ENCODE data around the gene NAPEPLD. TPM values are rescaled to one million over a fixed set of nuclear protein-coding genes. Genes with fewer than 3 reads are reported as not detected.

The NAPEPLD gene
- total RNA-seq, 4 donors from 2014 or later, result 51.9 to 179 (median 81.8) TPM

DNA sequence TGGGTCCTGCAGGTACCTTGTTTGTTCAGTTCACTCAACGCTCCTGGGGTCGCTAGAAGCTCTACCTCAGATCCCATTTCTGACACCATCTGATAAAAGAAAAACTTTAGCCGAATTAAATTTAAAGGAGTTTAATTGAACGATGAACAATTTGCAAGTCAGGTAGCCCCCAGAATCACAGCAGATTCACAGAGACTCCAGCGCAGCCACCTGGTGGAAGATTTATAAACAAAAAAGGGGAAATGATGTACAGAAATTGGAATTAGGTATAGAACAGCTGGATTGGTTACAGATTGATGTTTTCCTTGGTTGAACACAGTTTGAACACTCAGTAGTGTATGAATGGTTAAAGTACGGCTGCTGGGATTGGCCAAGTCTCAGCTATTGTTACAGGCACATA is 97.4 kb downstream of the NAPEPLD start:
- in situ Hi-C loops (cut with MboI; ENCODE audit: low pct_ligation_motif_present in 1 of 4, low pct_unique_long_range_greater_than_20kb in 1 of 4, low sequenced_read_pairs in 3 of 4), result loop anchor here in 3 of 4 donors (25.0 kb wide), 1 partner anchor 289 kb away; no protein-coding TSS in a partner anchor
- DNase-seq, result no peak
- H3K36me3 ChIP-seq, result no peaks in the 10 kb centered on the region
- no peaks in the 10 kb centered on the region for H3K9me3 ChIP-seq
- no peaks in the 10 kb centered on the region for H3K4me1 ChIP-seq
- no peak overlapping the region for H3K4me3 ChIP-seq
- H3K27me3 ChIP-seq, result no peaks in the 10 kb centered on the region
- 88 to 96% methylated on average over 4 to 6 of the region's 6 CpGs for WGBS, 2 donors (ENCODE audit: low coverage in 1 of 2)
- TF ChIP-seq POLR2A (IDR thresholded peaks at IDR 0.05) (no peak), CTCF (IDR thresholded peaks at IDR 0.05) (no peak), EP300 (IDR thresholded peaks at IDR 0.05; ENCODE audit: low read depth) (no peak), POLR2AphosphoS5 (IDR thresholded peaks at IDR 0.05) (no peak)
- H3K27ac ChIP-seq, result no peak overlapping the region
- intact Hi-C loops (cut with DNase I; ENCODE audit: low total_unique reads), result no loop called here

Other genes starting within 250 kb of the NAPEPLD start
- gene LRRC17, start 236.1 kb downstream of the NAPEPLD start, total RNA-seq, result 1 to 10 TPM in 3 of 4 donors, not detected in 1; 1.4 to 5.8 (median 2.2) TPM
- gene FBXL13, start 74.3 kb downstream of the NAPEPLD start, total RNA-seq, result 1 to 10 TPM in 2 of 4 donors, under 1 TPM in 1, not detected in 1; 0.96 to 6.8 (median 1.9) TPM
- 10 to 100 TPM; 12.7 to 50.7 (median 27.0) TPM for gene ARMC10, start 74.0 kb downstream of the NAPEPLD start, total RNA-seq
- gene PMPCB, start 148.3 kb upstream of the NAPEPLD start, total RNA-seq, result 10 to 100 TPM; 20.6 to 64.6 (median 46.3) TPM
- gene DNAJC2, start 195.7 kb upstream of the NAPEPLD start, total RNA-seq, result 10 to 100 TPM; 16.4 to 48.6 (median 27.7) TPM
- gene PSMC2, start 198.5 kb upstream of the NAPEPLD start, total RNA-seq, result 10 to 100 TPM in 3 of 4 donors, 1 to 10 TPM in 1; 5.2 to 88.6 (median 55.7) TPM